Dedifferentiated amniotic fluid mesenchymal stem cell (primary cell): ENCODE measurements around the gene TFEC.
"Not testable (repeated sequence)": the region's sequence is repeated elsewhere in the genome, so short reads cannot be mapped to it uniquely, and the experiment has no call there.

Experiments
- DNase-seq: peaks from one replicate; pipeline ENCODE4 v3.0.0-alpha.2; 2016; ENCODE audit errors: extremely low spot score

TFEC gene

DNA sequence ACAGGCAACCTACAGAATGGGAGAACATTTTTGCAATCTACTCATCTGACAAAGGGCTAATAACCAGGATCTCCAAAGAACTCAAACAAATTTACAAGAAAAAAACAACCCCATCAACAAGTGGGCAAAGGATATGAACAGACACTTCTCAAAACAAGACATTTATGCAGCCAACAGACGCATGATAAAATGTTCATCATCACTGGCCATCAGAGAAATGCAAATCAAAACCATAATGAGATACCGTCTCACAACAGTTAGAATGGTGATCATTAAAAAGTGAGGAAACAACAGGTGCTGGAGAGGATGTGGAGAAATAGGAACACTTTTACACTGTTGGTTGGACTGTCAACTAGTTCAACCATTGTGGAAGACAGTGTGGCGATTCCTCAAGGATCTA is 100.8 kb downstream of the TFEC start:
- not testable (repeated sequence) for DNase-seq

DNA sequence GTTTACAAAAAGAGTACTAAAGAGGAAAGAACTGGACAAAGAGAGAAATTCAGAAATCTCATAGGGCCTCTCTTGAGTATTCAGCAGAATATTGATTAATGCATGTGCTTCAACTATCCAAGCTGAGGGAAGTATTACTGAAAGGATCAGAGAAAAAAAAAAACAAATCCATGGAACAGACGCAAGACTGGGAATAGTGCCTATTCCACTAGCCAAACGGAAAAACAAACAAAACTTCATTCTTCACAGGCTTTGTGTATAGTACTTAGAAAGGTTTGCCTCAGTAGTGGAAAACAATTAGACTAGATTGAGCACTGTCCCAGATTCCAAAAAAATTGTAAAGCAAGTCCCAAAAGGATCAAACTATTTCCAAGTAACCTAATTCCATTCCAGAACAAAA is 106.2 kb downstream of the TFEC start:
- DNase-seq: no peak

DNA sequence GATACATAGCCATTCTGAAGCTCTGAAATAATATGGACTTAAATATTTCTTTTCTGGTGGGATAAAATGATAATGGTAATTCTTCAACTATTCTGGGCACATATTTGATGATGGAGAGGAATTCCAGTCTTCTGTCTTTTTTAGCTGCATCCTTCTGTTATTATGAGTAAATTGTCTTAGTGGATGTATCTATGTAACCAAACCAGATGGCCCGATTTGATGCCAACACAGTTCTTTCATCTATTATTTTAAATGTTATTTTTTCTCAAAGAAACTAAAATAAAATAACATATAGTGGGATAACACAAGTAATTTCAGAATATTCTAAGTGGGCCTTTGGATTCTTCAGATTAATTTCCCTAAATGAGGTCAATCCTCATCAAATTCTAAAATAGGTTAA is 110.2 kb downstream of the TFEC start:
- no peak for DNase-seq

DNA sequence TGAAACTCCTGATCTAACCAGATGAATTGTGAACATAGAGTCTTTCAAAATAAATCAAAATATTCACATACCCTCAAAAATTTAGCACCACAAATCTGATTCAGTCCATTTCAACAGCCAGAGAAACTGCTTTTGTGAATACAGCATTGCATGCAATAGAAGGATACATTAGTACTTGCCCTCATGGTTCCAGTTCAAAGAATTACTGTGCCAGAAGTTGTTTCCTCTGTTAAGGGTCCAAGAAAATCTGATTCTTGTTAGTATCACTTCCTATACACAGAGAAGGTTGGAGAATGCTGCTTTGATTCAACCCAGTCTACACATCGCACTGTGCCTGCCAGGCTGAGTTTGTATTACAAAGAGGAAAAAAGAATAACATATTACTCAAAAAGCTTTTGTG is 115.6 kb downstream of the TFEC start:
- peak; percentile 38 for DNase-seq

DNA sequence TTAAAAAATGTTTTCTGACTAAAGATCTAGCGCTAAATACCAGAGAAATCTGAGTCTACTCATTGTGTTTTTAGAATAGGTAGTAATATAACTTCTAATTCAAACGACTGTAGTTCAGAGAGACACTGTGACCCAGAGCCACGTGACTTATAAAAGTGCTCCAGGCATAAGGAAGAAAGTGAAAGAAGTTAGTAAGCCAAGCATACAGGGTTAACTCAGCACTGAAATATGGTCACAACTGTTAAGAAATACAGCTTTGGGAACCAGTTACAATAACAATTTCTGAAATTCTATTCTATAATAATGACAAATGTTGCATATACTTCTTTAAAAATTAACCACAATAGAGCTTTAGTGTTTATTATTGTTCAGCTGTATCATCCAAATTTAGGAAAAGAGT is 119.1 kb downstream of the TFEC start:
- no peak for DNase-seq

DNA sequence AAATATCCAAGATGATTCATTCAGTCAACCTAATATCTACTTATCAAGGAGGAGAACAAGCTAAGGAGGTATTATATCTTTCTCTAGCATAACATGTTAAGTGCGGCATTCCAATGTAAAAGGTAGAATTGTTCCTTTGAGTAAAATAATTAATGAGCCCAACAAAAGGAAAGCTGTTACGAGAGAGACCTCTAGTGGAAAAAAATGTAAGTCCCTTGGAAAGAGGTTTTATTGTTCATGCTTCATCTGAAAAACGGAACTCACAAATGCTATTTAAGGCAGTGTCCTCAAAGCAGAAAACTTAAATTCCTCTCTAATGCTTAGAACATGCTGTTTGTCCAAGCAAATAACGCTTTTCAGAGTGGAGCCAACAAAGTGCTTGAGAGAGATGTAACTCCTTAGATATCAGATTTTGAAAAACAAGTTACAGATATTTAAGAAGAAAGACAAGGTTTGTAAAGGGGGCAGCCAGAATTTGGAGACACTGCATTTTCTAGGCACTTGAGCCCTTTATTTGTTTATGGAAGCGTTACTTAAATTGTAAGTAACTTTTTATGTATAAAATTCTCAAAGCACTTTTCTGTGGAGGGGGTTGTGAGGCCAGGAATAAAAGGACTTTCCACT is 119.9 kb downstream of the TFEC start:
- DNase-seq: peak; percentile 59

DNA sequence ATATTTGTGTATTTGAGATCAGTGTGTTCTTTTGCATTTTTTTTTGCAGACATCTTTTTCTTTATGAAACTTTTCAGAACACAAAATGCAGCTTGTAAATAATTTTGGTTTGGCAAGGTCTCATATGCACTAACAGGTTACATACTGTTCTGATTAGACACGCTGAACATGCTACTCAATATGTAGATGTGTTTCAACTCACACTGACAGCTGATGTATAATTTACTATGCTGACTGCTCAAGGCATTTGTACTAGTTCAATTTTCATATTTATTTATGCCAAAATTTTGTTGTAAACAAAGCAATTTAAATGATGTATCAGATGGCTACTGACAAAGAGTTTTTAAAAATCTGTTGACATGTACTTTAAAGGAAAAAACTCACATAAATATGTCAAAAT is 123.8 kb downstream of the TFEC start:
- no peak for DNase-seq

DNA sequence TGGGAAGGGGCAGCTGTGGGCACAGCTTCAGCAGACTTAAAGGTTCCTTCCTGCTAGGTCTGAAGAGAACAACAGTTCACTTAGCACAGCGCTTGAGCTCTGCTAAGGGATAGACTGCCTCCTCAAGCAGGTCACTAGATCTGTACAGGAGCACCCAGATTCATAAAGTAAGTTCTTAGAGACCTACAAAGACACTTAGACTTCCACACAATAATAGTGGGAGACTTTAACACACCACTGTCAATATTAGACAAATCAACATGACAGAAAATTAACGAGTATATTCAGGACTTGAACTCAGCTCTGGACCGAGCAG is 140.9 kb downstream of the TFEC start:
- DNase-seq: no peak

DNA sequence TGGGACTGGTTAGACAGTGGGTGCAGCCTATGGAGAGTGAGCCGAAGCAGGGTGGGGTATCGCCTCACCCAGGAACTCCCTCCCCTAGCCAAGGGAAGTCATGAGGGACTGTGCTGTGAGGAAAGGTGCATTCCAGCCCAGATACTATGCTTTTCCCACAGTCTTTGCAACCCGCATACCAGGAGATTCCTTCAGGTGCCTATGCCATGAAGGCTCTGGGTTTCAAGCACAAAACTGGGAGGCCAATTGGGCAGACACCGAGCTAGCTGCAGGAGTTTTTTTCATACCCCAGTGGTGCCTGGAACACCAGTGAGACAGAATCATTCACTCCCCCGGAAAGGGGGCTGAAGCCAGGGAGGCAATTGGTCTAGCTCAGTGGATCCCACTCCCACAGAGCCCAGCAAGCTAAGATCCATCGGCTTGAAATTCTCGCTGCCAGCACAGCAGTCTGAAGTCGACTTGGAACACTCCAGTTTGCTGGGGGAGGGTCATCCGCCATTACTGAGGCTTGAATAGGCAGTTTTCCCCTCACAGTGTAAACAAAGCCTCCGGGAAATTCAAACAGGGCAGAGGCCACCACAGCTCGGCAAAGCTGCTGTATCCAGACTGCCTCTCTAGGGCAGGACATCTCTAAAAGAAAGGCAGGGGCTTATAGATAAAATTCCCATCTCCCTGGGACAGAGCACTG is 141.4 kb downstream of the TFEC start:
- DNase-seq: no peak

DNA sequence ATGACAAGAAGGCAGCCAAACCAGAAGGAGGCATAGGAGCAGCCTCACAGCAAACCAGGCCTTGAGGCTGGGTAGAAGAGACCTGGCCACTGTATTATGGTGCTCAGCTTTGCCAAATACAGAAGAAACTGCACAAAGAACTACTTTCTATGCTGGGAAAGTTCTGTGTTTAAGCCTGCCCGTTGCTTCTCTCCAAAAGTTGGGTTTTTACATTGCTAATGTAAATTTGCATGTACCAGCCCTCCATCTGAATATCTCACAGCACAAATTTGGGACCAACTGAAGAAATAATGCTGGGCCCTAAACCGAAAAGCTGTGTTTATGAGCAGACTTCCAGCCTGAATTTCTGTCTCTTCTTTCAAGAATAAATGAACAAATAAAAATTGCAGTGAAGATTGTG is 145.0 kb downstream of the TFEC start:
- DNase-seq: no peak
